Activated T-helper 1 cell treated with anti-CD3 and anti-CD28 coated beads, Interleukin-12 subunit alpha, Interleukin-12 subunit beta, Interleukin-2, Interleukin-4 antibody, amounts not matched to agents 30 ng/mL and 10 ng/mL and 1 ng/mL, durations not matched to agents 14 hours and 24 hours and 36 hours (primary cell): ENCODE data around the gene MORN1. TPM values are rescaled to one million over a fixed set of nuclear protein-coding genes. Genes with fewer than 3 reads are reported as not detected.

Source experiments
- DNase-seq: peaks from one replicate; pipeline ENCODE4 v3.0.0; 2021; ENCODE audit warnings: low spot score
- H3K27ac Mint-ChIP-seq: one replicate; pipeline ENCODE4 v1.8.0; 2021; ENCODE audit warnings: mild to moderate bottlenecking, mixed read lengths
- H3K27me3 Mint-ChIP-seq: one replicate; pipeline ENCODE4 v1.8.0; 2022; ENCODE audit warnings: mild to moderate bottlenecking, moderate library complexity, mixed read lengths; ENCODE audit not compliant: insufficient read depth
- H3K36me3 Mint-ChIP-seq: one replicate; pipeline ENCODE4 v1.8.0; 2021; ENCODE audit warnings: low read depth, mixed read lengths
- H3K4me1 Mint-ChIP-seq: one replicate; pipeline ENCODE4 v1.8.0; 2021; ENCODE audit warnings: low read depth, mixed read lengths
- H3K4me3 Mint-ChIP-seq: one replicate; pipeline ENCODE4 v1.8.0; 2021; ENCODE audit warnings: mild to moderate bottlenecking, moderate library complexity, mixed read lengths
- H3K9me3 Mint-ChIP-seq: one replicate; pipeline ENCODE4 v1.8.0; 2021; ENCODE audit warnings: mixed read lengths
- intact Hi-C: fragments of 100-400 bp; cut with micrococcal nuclease; formaldehyde crosslinking; loops from one replicate; pipeline ENCODE4 v1.15.1; 2024
- total RNA-seq: library from RNA; stranded (reverse); gene quantifications from 2 replicates; pipeline ENCODE4 v1.2.3, GENCODE V29; 2022

Gene MORN1
- total RNA-seq, 1 donor from 2014 or later = 8.4 TPM

GRCh38 chr1:2386636-2387611 is 4.4 kb downstream of the MORN1 start:
- Mint-ChIP-seq H3K4me1 (peaks cover 8% of the 10 kb centered on the region), H3K27me3 (no peaks in the 10 kb centered on the region), H3K4me3 (no peak overlapping the region), H3K36me3 (no peaks in the 10 kb centered on the region), H3K9me3 (no peaks in the 10 kb centered on the region), H3K27ac (no peak overlapping the region)
- no peak for DNase-seq
- intact Hi-C loops = loop anchor here (10.0 kb wide), 1 partner anchor 92 kb away; no protein-coding TSS in a partner anchor

- Mint-ChIP-seq H3K36me3 (no peaks in the 10 kb centered on the region), H3K4me1 (peaks cover 8% of the 10 kb centered on the region), H3K27ac (no peak overlapping the region), H3K27me3 (no peaks in the 10 kb centered on the region), H3K9me3 (no peaks in the 10 kb centered on the region), H3K4me3 (no peak overlapping the region)
- intact Hi-C loops = loop anchor here (10.0 kb wide), 1 partner anchor 91 kb away; no protein-coding TSS in a partner anchor
- DNase-seq = no peak
These were observed 5.6 kb downstream of the MORN1 start for GRCh38 chr1:2385606-2386280.

DNA sequence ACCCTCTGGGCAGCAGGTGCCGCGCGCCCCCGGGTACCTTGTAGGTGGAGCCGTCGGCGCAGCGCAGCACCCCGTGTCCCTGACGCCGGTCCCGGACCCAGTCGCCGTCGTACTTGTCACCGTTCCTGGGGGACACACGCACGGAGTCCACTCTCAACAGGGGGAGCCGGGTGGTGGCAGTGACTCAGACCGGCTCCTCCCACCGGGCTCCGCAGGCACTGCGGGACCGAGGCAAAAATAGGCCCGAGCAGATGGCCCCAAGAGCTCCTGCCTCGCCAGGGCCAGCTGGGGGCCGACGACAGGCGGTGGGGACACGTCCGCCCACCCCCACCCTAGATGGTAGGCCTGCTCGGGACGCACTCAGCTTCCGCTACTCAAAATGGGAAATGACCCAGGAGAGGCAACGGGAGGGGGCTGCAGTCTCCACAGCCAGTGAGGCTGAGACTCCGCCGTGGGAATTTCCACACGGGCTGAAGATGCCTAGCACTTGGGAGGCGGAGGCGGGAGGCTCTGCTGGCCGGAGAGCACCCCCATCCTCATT is 6.3 kb downstream of the MORN1 start:
- H3K36me3 Mint-ChIP-seq = no peaks in the 10 kb centered on the region
- DNase-seq = no peak
- H3K4me1 Mint-ChIP-seq = peaks cover 3% of the 10 kb centered on the region
- no peak overlapping the region for H3K4me3 Mint-ChIP-seq
- intact Hi-C loops = loop anchor here (10.0 kb wide), 1 partner anchor 90 kb away; no protein-coding TSS in a partner anchor
- no peak overlapping the region for H3K27ac Mint-ChIP-seq
- H3K27me3 Mint-ChIP-seq = no peaks in the 10 kb centered on the region
- H3K9me3 Mint-ChIP-seq = no peaks in the 10 kb centered on the region

DNA sequence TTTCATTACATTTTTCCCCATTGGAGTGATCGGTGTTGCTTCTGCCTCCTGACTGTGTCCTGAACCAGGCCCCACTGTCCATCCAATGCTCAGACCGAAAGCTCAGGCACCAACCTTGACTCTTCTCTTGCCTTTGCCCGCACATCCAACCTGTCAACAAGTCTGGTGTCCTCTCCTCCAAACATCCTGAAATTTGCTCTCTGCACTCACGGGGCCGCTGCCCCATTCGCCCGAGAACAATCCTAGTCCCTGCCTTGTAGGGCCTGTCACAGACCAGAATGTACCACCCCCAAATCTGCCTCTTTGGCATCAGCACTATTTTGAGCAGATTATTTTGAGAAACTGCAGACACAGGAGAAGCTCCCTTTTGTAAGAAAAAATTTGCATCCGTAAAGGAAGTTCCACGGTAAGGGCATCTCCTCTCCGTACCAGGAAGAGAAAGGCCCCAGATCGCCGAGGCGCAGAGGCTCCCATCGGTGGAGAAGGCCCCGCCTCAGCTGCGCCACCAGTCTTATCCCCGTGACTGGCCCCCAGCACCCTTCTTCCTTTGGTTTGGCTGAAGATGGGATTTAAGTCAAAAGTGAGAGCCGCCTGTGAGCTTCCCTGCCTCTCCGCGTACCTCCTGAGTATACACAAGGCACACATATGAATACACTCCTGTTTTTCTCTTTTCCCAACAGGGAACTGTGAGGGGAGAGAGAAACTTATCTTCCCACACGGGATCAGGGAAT is 7.1 kb downstream of the MORN1 start:
- Mint-ChIP-seq H3K4me1 (no peaks in the 10 kb centered on the region), H3K27me3 (no peaks in the 10 kb centered on the region), H3K27ac (no peak overlapping the region), H3K4me3 (no peak overlapping the region), H3K36me3 (no peaks in the 10 kb centered on the region), H3K9me3 (no peaks in the 10 kb centered on the region)
- intact Hi-C loops = loop anchor here (10.0 kb wide), 1 partner anchor 89 kb away; no protein-coding TSS in a partner anchor
- no peak for DNase-seq

DNA sequence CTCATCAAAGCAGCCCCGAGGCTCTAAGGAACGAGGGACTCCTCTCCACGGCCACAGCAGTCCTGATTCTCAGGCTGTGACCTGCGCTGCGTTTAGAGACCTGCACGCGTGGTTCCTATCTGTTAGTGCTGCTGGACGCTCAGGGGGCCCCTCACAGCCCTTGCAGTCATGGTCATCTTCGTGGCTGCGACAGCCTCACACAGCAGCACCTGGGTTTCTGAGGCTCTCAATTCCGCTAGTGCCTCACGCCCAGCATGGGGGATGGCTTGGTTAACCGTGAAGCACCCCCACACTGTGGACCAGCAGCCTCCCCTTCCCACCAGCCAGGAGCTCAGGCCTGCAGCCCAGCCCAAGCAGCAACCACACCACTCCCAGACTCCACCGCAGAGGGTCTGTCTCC is 7.8 kb downstream of the MORN1 start:
- no peak for DNase-seq
- Mint-ChIP-seq H3K9me3 (no peaks in the 10 kb centered on the region), H3K27me3 (no peaks in the 10 kb centered on the region), H3K4me3 (no peak overlapping the region), H3K27ac (no peak overlapping the region), H3K36me3 (no peaks in the 10 kb centered on the region), H3K4me1 (no peaks in the 10 kb centered on the region)
- intact Hi-C loops = loop anchor here (10.0 kb wide), 1 partner anchor 89 kb away; no protein-coding TSS in a partner anchor

GRCh38 chr1:2382621-2383361 is 8.6 kb downstream of the MORN1 start:
- Mint-ChIP-seq H3K9me3 (no peaks in the 10 kb centered on the region), H3K4me1 (no peaks in the 10 kb centered on the region), H3K4me3 (no peak overlapping the region), H3K27ac (no peak overlapping the region), H3K27me3 (no peaks in the 10 kb centered on the region), H3K36me3 (no peaks in the 10 kb centered on the region)
- intact Hi-C loops = loop anchor here (1.0 to 10.0 kb wide), 2 partner anchors 9 to 88 kb away; partner anchors contain the start of genes MORN1 and RER1
- DNase-seq = no peak

- no peaks in the 10 kb centered on the region for H3K4me1 Mint-ChIP-seq
- H3K9me3 Mint-ChIP-seq = no peaks in the 10 kb centered on the region
- H3K27me3 Mint-ChIP-seq = no peaks in the 10 kb centered on the region
- no peak overlapping the region for H3K27ac Mint-ChIP-seq
- peak; percentile 67 for DNase-seq
- intact Hi-C loops = loop anchor here (1.0 to 10.0 kb wide), 4 partner anchors 9 to 187 kb away; partner anchors contain the start of genes MORN1 and RER1
- no peaks in the 10 kb centered on the region for H3K36me3 Mint-ChIP-seq
- H3K4me3 Mint-ChIP-seq = no peak overlapping the region
These were observed 9.4 kb downstream of the MORN1 start for GRCh38 chr1:2381741-2382620.

DNA sequence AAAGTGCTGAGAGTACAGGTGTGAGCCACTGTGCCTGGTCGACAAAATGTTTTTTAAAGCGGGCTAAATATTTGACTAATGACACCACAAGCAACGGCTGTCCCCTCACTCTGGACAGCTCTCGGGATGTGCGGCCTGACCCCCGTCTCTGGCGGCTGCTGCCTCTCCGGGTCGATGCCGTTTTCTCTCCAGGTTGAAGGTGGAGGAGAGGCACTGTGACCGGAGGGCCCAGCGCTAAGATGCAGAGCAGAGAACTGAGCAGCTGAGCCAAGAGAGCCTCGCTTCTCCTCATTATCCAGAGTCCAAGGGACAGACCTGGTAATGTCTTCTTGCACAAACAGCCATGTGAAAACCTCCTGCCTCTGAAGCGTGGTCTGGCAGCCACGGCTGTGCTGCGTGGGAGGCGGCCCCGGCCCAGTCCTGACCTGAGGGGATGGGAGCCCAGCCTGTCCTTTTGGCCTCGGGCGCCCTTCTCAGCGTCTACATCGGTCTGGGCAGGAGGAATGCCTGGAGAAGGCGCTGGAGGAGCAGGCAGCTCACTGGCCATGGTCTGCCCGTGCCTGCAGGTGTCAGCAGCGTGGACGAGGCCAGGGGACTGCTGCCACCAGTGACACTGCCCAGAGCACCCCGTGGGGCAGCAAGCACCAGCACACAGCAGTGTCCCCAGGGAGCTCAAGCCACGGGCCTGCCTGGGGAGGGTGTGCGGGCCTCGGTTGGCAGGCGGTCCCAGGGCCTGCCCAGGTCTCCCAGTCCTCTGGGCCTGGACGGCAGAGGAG is 10.3 kb downstream of the MORN1 start:
- Mint-ChIP-seq H3K36me3 (no peaks in the 10 kb centered on the region), H3K4me1 (no peaks in the 10 kb centered on the region), H3K4me3 (no peak overlapping the region), H3K9me3 (no peaks in the 10 kb centered on the region), H3K27ac (no peak overlapping the region), H3K27me3 (no peaks in the 10 kb centered on the region)
- intact Hi-C loops = loop anchor here (1.0 to 10.0 kb wide), 3 partner anchors 86 to 186 kb away; no protein-coding TSS in a partner anchor
- no peak for DNase-seq

DNA sequence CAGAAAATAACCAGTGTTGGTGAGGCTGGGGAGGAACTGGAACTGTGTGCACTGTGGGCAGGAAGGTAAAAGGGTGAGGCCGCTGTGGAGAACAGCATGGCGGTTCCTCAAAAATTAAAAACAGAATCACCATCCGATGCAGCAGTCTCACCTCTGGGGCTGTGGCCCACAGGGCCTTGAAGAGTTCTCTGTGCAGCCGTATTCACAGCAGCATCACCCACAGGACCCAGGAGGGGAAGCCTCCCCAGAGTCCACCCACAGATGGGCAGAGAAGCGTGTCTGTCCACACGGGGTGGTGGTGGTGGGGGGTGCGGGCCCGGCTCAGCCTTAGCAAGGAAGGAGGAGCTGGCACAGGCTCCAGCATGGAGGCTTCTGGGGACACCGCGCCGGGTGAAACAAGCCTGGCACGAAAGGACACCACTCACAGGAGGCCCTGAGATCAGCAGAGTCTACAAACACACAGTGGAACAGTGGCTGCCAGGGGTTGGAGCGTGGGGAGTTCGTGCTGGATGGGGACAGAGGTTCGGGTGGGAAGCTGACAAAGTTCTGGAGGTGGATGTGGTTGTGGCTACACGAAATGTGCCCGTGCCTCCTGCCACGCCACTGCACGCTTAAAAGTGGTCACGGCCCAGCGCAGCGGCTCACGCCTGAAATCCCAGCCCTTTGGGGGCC is 11.5 kb downstream of the MORN1 start:
- Mint-ChIP-seq H3K27me3 (no peaks in the 10 kb centered on the region), H3K27ac (no peak overlapping the region), H3K9me3 (no peaks in the 10 kb centered on the region), H3K4me3 (no peak overlapping the region), H3K4me1 (no peaks in the 10 kb centered on the region), H3K36me3 (no peaks in the 10 kb centered on the region)
- no peak for DNase-seq
- intact Hi-C loops = loop anchor here (10.0 kb wide), 1 partner anchor 85 kb away; no protein-coding TSS in a partner anchor

GRCh38 chr1:2378956-2379732 is 12.2 kb downstream of the MORN1 start:
- Mint-ChIP-seq H3K27me3 (no peaks in the 10 kb centered on the region), H3K4me3 (no peak overlapping the region), H3K9me3 (no peaks in the 10 kb centered on the region), H3K27ac (no peak overlapping the region), H3K36me3 (no peaks in the 10 kb centered on the region), H3K4me1 (no peaks in the 10 kb centered on the region)
- DNase-seq = no peak
- intact Hi-C loops = no loop called here
